ENCODE results near the gene TBXA2R.

TBXA2R gene

GRCh38 chr19:3580156-3580934, 26.3 kb downstream of the TBXA2R start:
- no peak overlapping the region for H3K9ac ChIP-seq (ENCODE audit: low read depth in 1 of 2, low read length in 2 of 2)
- H3K4me1 ChIP-seq (ENCODE audit: control insufficient read depth in 2 of 2, insufficient read depth in 2 of 2, low read length in 2 of 2): peaks cover 10 to 11% of the 10 kb centered on the region in 2 donors
- H3K4me3 ChIP-seq (ENCODE audit: low read length in 2 of 2): no peak overlapping the region
- H3K36me3 ChIP-seq (ENCODE audit: control insufficient read depth in 2 of 2, insufficient read depth in 2 of 2, low read length in 2 of 2): peaks cover 0 to 2% of the 10 kb centered on the region in 2 donors
- H3K9me3 ChIP-seq (ENCODE audit: control insufficient read depth in 2 of 2, low read length in 2 of 2): no peaks in the 10 kb centered on the region
- H3K27me3 ChIP-seq (ENCODE audit: control insufficient read depth in 2 of 2, insufficient read depth in 2 of 2, low read length in 2 of 2): peaks cover 0 to 3% of the 10 kb centered on the region in 2 donors
- peak overlapping the region; percentile 39 to 56 for H3K27ac ChIP-seq (ENCODE audit: low read depth in 2 of 2, low read length in 2 of 2)

DNA sequence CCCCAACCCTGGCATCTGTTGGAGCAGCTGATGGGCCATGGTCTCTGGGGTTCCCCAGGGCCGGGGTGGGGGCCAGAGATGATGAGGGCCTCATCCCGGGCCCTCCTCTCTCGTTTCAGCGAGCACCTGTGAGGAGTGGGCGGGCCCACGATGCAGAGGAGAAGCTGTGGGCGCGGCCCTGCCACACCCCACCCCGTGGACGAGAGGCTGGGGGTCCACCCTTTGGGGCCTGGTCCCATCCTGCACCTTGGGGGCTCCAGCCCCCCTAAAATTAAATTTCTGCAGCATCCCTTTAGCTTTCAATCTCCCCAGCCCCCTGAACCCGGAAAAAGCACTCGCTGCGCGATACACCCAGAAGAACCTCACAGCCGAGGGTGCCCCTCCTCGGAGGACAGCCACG, 28.3 kb downstream of the TBXA2R start:
- Histone ChIP-seq H3K4me3 (ENCODE audit: low read length in 2 of 2) (no peak overlapping the region), H3K27ac (ENCODE audit: low read depth in 2 of 2, low read length in 2 of 2) (no peak overlapping the region), H3K36me3 (ENCODE audit: control insufficient read depth in 2 of 2, insufficient read depth in 2 of 2, low read length in 2 of 2) (peaks cover 0 to 5% of the 10 kb centered on the region in 2 donors), H3K4me1 (ENCODE audit: control insufficient read depth in 2 of 2, insufficient read depth in 2 of 2, low read length in 2 of 2) (peaks cover 10 to 15% of the 10 kb centered on the region in 2 donors), H3K9me3 (ENCODE audit: control insufficient read depth in 2 of 2, low read length in 2 of 2) (no peaks in the 10 kb centered on the region), H3K9ac (ENCODE audit: low read depth in 1 of 2, low read length in 2 of 2) (no peak overlapping the region), H3K27me3 (ENCODE audit: control insufficient read depth in 2 of 2, insufficient read depth in 2 of 2, low read length in 2 of 2) (no peaks in the 10 kb centered on the region)

DNA sequence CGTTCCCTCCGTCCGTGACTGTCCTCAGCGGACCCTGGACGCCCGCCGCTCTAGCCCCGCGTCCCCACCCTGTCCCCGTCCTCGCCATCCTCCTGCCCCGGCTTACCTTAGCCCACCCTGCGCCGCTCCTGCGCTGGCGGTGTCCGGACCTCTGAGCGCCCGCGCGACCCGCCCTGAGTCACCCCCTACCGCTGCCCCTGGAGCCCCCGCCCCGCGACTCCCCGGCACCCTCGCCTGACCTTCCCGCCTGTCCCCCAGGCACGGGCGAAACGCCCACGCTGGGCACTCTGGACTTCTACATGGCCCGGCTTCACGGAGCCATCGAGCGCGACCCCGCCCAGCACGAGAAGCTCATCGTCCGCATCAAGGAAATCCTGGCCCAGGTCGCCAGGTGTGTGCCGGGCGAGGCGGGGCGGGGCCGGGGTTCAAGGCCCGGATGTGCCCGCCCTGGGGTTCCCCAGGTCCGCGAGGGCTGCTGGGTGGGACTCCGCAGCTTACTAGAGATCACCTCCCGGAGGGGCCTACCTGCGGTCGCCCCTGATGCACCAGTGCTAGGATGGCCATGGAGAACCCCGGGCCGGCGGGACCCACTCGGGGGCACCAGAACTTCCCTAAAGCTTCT, 28.8 kb downstream of the TBXA2R start:
- no peaks in the 10 kb centered on the region for H3K9me3 ChIP-seq (ENCODE audit: control insufficient read depth in 2 of 2, low read length in 2 of 2)
- no peak overlapping the region for H3K9ac ChIP-seq (ENCODE audit: low read depth in 1 of 2, low read length in 2 of 2)
- no peak overlapping the region for H3K4me3 ChIP-seq (ENCODE audit: low read length in 2 of 2)
- no peaks in the 10 kb centered on the region for H3K27me3 ChIP-seq (ENCODE audit: control insufficient read depth in 2 of 2, insufficient read depth in 2 of 2, low read length in 2 of 2)
- H3K36me3 ChIP-seq (ENCODE audit: control insufficient read depth in 2 of 2, insufficient read depth in 2 of 2, low read length in 2 of 2): peaks cover 0 to 5% of the 10 kb centered on the region in 2 donors
- H3K4me1 ChIP-seq (ENCODE audit: control insufficient read depth in 2 of 2, insufficient read depth in 2 of 2, low read length in 2 of 2): peaks cover 10 to 15% of the 10 kb centered on the region in 2 donors
- H3K27ac ChIP-seq (ENCODE audit: low read depth in 2 of 2, low read length in 2 of 2): peak overlapping the region in 1 of 2 donors; percentile 38

GRCh38 chr19:3576696-3577443, 29.8 kb downstream of the TBXA2R start:
- H3K27me3 ChIP-seq (ENCODE audit: control insufficient read depth in 2 of 2, insufficient read depth in 2 of 2, low read length in 2 of 2): no peaks in the 10 kb centered on the region
- H3K4me3 ChIP-seq (ENCODE audit: low read length in 2 of 2): peak overlapping the region; percentile 45 to 48
- peaks cover 15 to 19% of the 10 kb centered on the region in 2 donors for H3K4me1 ChIP-seq (ENCODE audit: control insufficient read depth in 2 of 2, insufficient read depth in 2 of 2, low read length in 2 of 2)
- peaks cover 0 to 5% of the 10 kb centered on the region in 2 donors for H3K36me3 ChIP-seq (ENCODE audit: control insufficient read depth in 2 of 2, insufficient read depth in 2 of 2, low read length in 2 of 2)
- peak overlapping the region in 1 of 2 donors; percentile 47 for H3K9ac ChIP-seq (ENCODE audit: low read depth in 1 of 2, low read length in 2 of 2)
- no peaks in the 10 kb centered on the region for H3K9me3 ChIP-seq (ENCODE audit: control insufficient read depth in 2 of 2, low read length in 2 of 2)
- peak overlapping the region; percentile 2 to 38 for H3K27ac ChIP-seq (ENCODE audit: low read depth in 2 of 2, low read length in 2 of 2)

- H3K4me3 ChIP-seq (ENCODE audit: low read length in 2 of 2): peak overlapping the region; percentile 45 to 48
- peaks cover 0 to 5% of the 10 kb centered on the region in 2 donors for H3K36me3 ChIP-seq (ENCODE audit: control insufficient read depth in 2 of 2, insufficient read depth in 2 of 2, low read length in 2 of 2)
- peak overlapping the region in 1 of 2 donors; percentile 47 for H3K9ac ChIP-seq (ENCODE audit: low read depth in 1 of 2, low read length in 2 of 2)
- H3K27ac ChIP-seq (ENCODE audit: low read depth in 2 of 2, low read length in 2 of 2): peak overlapping the region in 1 of 2 donors; percentile 2
- no peaks in the 10 kb centered on the region for H3K27me3 ChIP-seq (ENCODE audit: control insufficient read depth in 2 of 2, insufficient read depth in 2 of 2, low read length in 2 of 2)
- no peaks in the 10 kb centered on the region for H3K9me3 ChIP-seq (ENCODE audit: control insufficient read depth in 2 of 2, low read length in 2 of 2)
- H3K4me1 ChIP-seq (ENCODE audit: control insufficient read depth in 2 of 2, insufficient read depth in 2 of 2, low read length in 2 of 2): peaks cover 19 to 23% of the 10 kb centered on the region in 2 donors
Observed at GRCh38 chr19:3575949-3576673, 30.6 kb downstream of the TBXA2R start.

GRCh38 chr19:3575260-3575741, 31.4 kb downstream of the TBXA2R start:
- peaks cover 0 to 5% of the 10 kb centered on the region in 2 donors for H3K36me3 ChIP-seq (ENCODE audit: control insufficient read depth in 2 of 2, insufficient read depth in 2 of 2, low read length in 2 of 2)
- H3K9ac ChIP-seq (ENCODE audit: low read depth in 1 of 2, low read length in 2 of 2): no peak overlapping the region
- H3K9me3 ChIP-seq (ENCODE audit: control insufficient read depth in 2 of 2, low read length in 2 of 2): no peaks in the 10 kb centered on the region
- H3K27me3 ChIP-seq (ENCODE audit: control insufficient read depth in 2 of 2, insufficient read depth in 2 of 2, low read length in 2 of 2): no peaks in the 10 kb centered on the region
- no peak overlapping the region for H3K4me3 ChIP-seq (ENCODE audit: low read length in 2 of 2)
- H3K4me1 ChIP-seq (ENCODE audit: control insufficient read depth in 2 of 2, insufficient read depth in 2 of 2, low read length in 2 of 2): peaks cover 22 to 23% of the 10 kb centered on the region in 2 donors
- H3K27ac ChIP-seq (ENCODE audit: low read depth in 2 of 2, low read length in 2 of 2): no peak overlapping the region

DNA sequence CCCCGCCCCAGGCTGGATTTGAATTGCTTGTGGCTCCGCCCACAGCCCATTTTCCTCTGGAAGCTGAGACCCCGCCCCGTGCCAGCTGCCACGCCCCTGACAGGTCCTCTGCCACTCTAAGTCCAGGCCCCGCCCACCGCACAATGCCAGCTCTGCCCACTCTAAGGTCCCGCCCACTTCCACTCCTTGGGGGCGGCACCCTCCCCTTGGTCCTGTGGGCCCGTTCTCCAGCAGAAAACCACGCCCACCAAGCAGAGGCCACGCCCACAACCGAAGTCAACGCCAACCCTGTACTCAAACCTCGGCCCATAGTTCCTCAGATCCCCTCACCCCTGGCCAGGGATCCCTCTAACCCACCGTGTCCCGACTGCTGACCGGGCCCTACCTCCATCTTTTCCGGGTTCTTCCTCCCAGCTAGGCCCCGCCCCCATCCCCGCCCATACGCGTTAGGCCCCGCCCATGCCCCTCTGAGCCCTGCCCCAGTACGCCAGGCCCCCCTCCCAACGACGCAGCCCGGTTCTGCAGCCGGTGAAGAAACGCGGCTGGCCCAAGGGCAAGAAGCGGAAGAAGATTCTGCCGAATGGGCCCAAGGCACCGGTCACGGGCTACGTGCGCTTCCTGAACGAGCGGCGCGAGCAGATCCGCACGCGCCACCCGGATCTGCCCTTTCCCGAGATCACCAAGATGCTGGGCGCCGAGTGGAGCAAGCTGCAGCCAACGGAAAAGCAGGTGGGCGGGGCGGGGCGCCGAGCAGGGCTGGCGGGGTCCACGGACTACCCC, 32.6 kb downstream of the TBXA2R start:
- Histone ChIP-seq H3K4me1 (ENCODE audit: control insufficient read depth in 2 of 2, insufficient read depth in 2 of 2, low read length in 2 of 2) (peaks cover 22 to 23% of the 10 kb centered on the region in 2 donors), H3K27ac (ENCODE audit: low read depth in 2 of 2, low read length in 2 of 2) (peak overlapping the region; percentile 77 to 78), H3K4me3 (ENCODE audit: low read length in 2 of 2) (peak overlapping the region; percentile 76 to 80), H3K9me3 (ENCODE audit: control insufficient read depth in 2 of 2, low read length in 2 of 2) (no peaks in the 10 kb centered on the region), H3K27me3 (ENCODE audit: control insufficient read depth in 2 of 2, insufficient read depth in 2 of 2, low read length in 2 of 2) (no peaks in the 10 kb centered on the region), H3K9ac (ENCODE audit: low read depth in 1 of 2, low read length in 2 of 2) (no peak overlapping the region), H3K36me3 (ENCODE audit: control insufficient read depth in 2 of 2, insufficient read depth in 2 of 2, low read length in 2 of 2) (peaks cover 0 to 5% of the 10 kb centered on the region in 2 donors)

DNA sequence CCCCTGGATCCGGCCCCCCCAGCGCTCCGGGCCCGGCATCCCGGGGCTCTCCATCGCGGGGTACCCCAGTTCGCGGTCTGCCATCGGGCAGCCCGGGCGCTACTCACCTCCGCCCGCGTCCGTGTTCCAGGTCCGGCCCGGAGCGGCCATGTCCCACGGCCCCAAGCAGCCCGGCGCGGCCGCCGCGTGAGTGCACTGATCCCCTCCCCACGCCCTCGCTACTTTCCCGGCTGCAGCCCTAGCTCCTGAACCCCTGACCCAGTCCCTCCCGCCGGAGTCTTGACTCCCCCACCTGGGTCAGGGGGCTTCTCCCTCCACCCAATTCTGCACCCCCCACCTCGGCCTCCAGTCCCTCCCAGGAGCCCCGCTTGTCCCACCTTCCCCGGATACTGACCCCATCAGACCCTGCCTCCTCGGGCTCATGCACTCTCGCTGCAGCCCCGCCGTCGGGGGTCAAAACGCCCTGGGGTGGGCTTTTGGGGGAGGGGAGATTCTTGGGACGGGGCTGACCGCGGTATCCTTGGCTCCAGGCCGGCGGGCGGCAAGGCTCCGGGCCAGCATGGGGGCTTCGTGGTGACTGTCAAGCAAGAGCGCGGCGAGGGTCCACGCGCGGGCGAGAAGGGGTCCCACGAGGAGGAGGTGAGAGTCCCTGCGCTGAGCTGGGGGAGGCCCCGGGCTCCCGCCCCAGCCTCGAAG, 33.4 kb downstream of the TBXA2R start:
- H3K4me3 ChIP-seq (ENCODE audit: low read length in 2 of 2): peak overlapping the region; percentile 76 to 80
- H3K36me3 ChIP-seq (ENCODE audit: control insufficient read depth in 2 of 2, insufficient read depth in 2 of 2, low read length in 2 of 2): peaks cover 0 to 5% of the 10 kb centered on the region in 2 donors
- peak overlapping the region; percentile 68 to 87 for H3K9ac ChIP-seq (ENCODE audit: low read depth in 1 of 2, low read length in 2 of 2)
- peaks cover 22 to 23% of the 10 kb centered on the region in 2 donors for H3K4me1 ChIP-seq (ENCODE audit: control insufficient read depth in 2 of 2, insufficient read depth in 2 of 2, low read length in 2 of 2)
- H3K27ac ChIP-seq (ENCODE audit: low read depth in 2 of 2, low read length in 2 of 2): peak overlapping the region; percentile 77 to 78
- no peaks in the 10 kb centered on the region for H3K27me3 ChIP-seq (ENCODE audit: control insufficient read depth in 2 of 2, insufficient read depth in 2 of 2, low read length in 2 of 2)
- no peaks in the 10 kb centered on the region for H3K9me3 ChIP-seq (ENCODE audit: control insufficient read depth in 2 of 2, low read length in 2 of 2)

DNA sequence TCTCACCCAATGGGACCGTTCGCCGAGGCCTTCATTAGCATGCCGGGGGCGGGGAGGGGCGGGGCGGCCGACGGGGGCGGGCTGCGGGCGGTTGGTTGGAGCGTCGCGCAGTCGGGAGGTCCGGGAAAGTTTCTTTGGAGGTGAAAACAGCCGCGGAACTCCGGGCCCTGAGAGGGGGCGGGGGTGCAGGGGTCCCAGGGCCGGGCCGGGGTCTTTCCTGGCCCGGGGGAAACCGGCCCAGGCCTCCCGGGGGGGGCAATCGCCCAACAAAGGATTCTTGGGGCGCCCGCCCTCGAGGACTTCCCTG, 33.9 kb downstream of the TBXA2R start, which contains the start of gene HMG20B:
Gene HMG20B (plus strand): TSS at position 90 of the 307 bp plus-strand sequence. CDS start 366 bp downstream, outside the sequence.
- Histone ChIP-seq H3K36me3 (ENCODE audit: control insufficient read depth in 2 of 2, insufficient read depth in 2 of 2, low read length in 2 of 2) (peaks cover 0 to 5% of the 10 kb centered on the region in 2 donors), H3K27me3 (ENCODE audit: control insufficient read depth in 2 of 2, insufficient read depth in 2 of 2, low read length in 2 of 2) (no peaks in the 10 kb centered on the region), H3K27ac (ENCODE audit: low read depth in 2 of 2, low read length in 2 of 2) (peak within 1 kb of the TSS; percentile 77 to 78), H3K9ac (ENCODE audit: low read depth in 1 of 2, low read length in 2 of 2) (peak within 1 kb of the TSS; percentile 68 to 87), H3K9me3 (ENCODE audit: control insufficient read depth in 2 of 2, low read length in 2 of 2) (no peaks in the 10 kb centered on the region), H3K4me3 (ENCODE audit: low read length in 2 of 2) (peak within 1 kb of the TSS; percentile 80), H3K4me1 (ENCODE audit: control insufficient read depth in 2 of 2, insufficient read depth in 2 of 2, low read length in 2 of 2) (peaks cover 22 to 23% of the 10 kb centered on the region in 2 donors)
